Loucy (cell line): Measurements from ENCODE around the gene CCDC12.

ENCODE experiments used
- H2AFZ ChIP-seq: fragments of 200-600 bp; sonication (generic); 2 replicates; pipeline ENCODE4 v1.6.0; 2016; ENCODE audit warnings: antibody characterized with exemption, mild to moderate bottlenecking, low read length, moderate library complexity
- H3F3A ChIP-seq: fragments of 200-600 bp; 2 replicates; pipeline ENCODE4 v1.6.0; 2016; ENCODE audit warnings: antibody characterized with exemption, low read depth, mild to moderate bottlenecking
- H3K27me3 ChIP-seq: fragments of 200-600 bp; sonication (generic); 2 replicates; pipeline ENCODE4 v1.6.1; 2014; ENCODE audit warnings: low read length, mild to moderate bottlenecking; ENCODE audit not compliant: insufficient read depth, poor library complexity, severe bottlenecking
- H3K36me3 ChIP-seq: fragments of 200-600 bp; sonication (generic); 2 replicates; pipeline ENCODE4 v1.6.1; 2016; ENCODE audit warnings: low read length; ENCODE audit not compliant: insufficient read depth
- H3K4me1 ChIP-seq: fragments of 200-600 bp; sonication (generic); 2 replicates; pipeline ENCODE4 v1.5.1; 2014; ENCODE audit warnings: low read length, mild to moderate bottlenecking; ENCODE audit not compliant: insufficient read depth, poor library complexity, severe bottlenecking
- H3K4me2 ChIP-seq: fragments of 200-600 bp; sonication (generic); 2 replicates; pipeline ENCODE4 v1.6.0; 2014; ENCODE audit warnings: antibody characterized with exemption, low read length, low read depth, mild to moderate bottlenecking; ENCODE audit not compliant: poor library complexity, severe bottlenecking
- H3K4me3 ChIP-seq: fragments of 200-600 bp; sonication (generic); 2 replicates; pipeline ENCODE4 v1.5.1; 2014; ENCODE audit warnings: low read length, mild to moderate bottlenecking, mixed read lengths; ENCODE audit not compliant: poor library complexity, severe bottlenecking
- H3K79me2 ChIP-seq: fragments of 200-600 bp; sonication (generic); 2 replicates; pipeline ENCODE4 v1.6.1; 2014; ENCODE audit warnings: low read length; ENCODE audit not compliant: insufficient read depth
- H3K9ac ChIP-seq: fragments of 200-600 bp; sonication (generic); 2 replicates; pipeline ENCODE4 v1.6.0; 2014; ENCODE audit warnings: mild to moderate bottlenecking, low read depth, low read length, moderate library complexity; ENCODE audit not compliant: poor library complexity, severe bottlenecking
- H3K9me2 ChIP-seq: fragments of 200-600 bp; sonication (generic); replicated peaks from 2 replicates; pipeline ENCODE4 v1.6.1; 2016; ENCODE audit warnings: low read depth, low read length, mixed read lengths
- H3K9me3 ChIP-seq: fragments of 200-600 bp; sonication (generic); 2 replicates; pipeline ENCODE4 v1.6.1; 2014; ENCODE audit warnings: mild to moderate bottlenecking, antibody characterized with exemption, low read length, low read depth; ENCODE audit not compliant: insufficient read depth
- H4K20me1 ChIP-seq: fragments of 200-600 bp; sonication (generic); 2 replicates; pipeline ENCODE4 v1.6.0; 2014; ENCODE audit warnings: antibody characterized with exemption, low read length, mild to moderate bottlenecking; ENCODE audit not compliant: insufficient read depth, poor library complexity, severe bottlenecking
- CTCF ChIP-seq: fragments of 200-600 bp; sonication (generic); conservative IDR thresholded peaks from 2 replicates; pipeline ENCODE4 v1.5.1; 2014; ENCODE audit warnings: mild to moderate bottlenecking, antibody characterized with exemption, low read length
- EZH2phosphoT487 ChIP-seq: fragments of 200-600 bp; IDR thresholded peaks from 2 replicates; pipeline ENCODE4 v1.6.1; 2018; ENCODE audit warnings: antibody characterized with exemption, mild to moderate bottlenecking, moderate library complexity, borderline replicate concordance

The CCDC12 gene

GRCh38 chr3:46907271-46907670 is 69.3 kb downstream of the CCDC12 start:
- no peaks in the 10 kb centered on the region for H3K27me3 ChIP-seq
- no peaks in the 10 kb centered on the region for H3F3A ChIP-seq
- no peaks in the 10 kb centered on the region for H3K36me3 ChIP-seq
- H4K20me1 ChIP-seq: no peaks in the 10 kb centered on the region
- no peak overlapping the region for H2AFZ ChIP-seq
- no peak overlapping the region for H3K4me2 ChIP-seq
- H3K9me2 ChIP-seq: no peaks in the 10 kb centered on the region
- TF ChIP-seq EZH2phosphoT487 (no peak), CTCF (no peak)
- no peaks in the 10 kb centered on the region for H3K79me2 ChIP-seq
- H3K4me1 ChIP-seq: peaks cover 4% of the 10 kb centered on the region
- H3K9ac ChIP-seq: no peak overlapping the region
- H3K4me3 ChIP-seq: no peak overlapping the region
- H3K9me3 ChIP-seq: no peaks in the 10 kb centered on the region

- peaks cover 4% of the 10 kb centered on the region for H3K4me1 ChIP-seq
- no peak overlapping the region for H3K9ac ChIP-seq
- H3K79me2 ChIP-seq: no peaks in the 10 kb centered on the region
- TF ChIP-seq CTCF (no peak), EZH2phosphoT487 (no peak)
- H3K4me3 ChIP-seq: no peak overlapping the region
- no peaks in the 10 kb centered on the region for H3K27me3 ChIP-seq
- H2AFZ ChIP-seq: no peak overlapping the region
- no peaks in the 10 kb centered on the region for H3K9me2 ChIP-seq
- H3K9me3 ChIP-seq: no peaks in the 10 kb centered on the region
- H3F3A ChIP-seq: no peaks in the 10 kb centered on the region
- H3K4me2 ChIP-seq: no peak overlapping the region
- H3K36me3 ChIP-seq: no peaks in the 10 kb centered on the region
- no peaks in the 10 kb centered on the region for H4K20me1 ChIP-seq
Measured at GRCh38 chr3:46906471-46907058, 70.0 kb downstream of the CCDC12 start.

GRCh38 chr3:46905661-46906451 is 70.7 kb downstream of the CCDC12 start:
- H2AFZ ChIP-seq: no peak overlapping the region
- H3K9me3 ChIP-seq: no peaks in the 10 kb centered on the region
- H3K4me3 ChIP-seq: no peak overlapping the region
- no peaks in the 10 kb centered on the region for H3K27me3 ChIP-seq
- H3K4me1 ChIP-seq: peaks cover 4% of the 10 kb centered on the region
- no peak overlapping the region for H3K9ac ChIP-seq
- no peaks in the 10 kb centered on the region for H3K9me2 ChIP-seq
- H3K36me3 ChIP-seq: no peaks in the 10 kb centered on the region
- no peak overlapping the region for H3K4me2 ChIP-seq
- H4K20me1 ChIP-seq: no peaks in the 10 kb centered on the region
- no peak for TF ChIP-seq EZH2phosphoT487
- H3K79me2 ChIP-seq: no peaks in the 10 kb centered on the region
- H3F3A ChIP-seq: no peaks in the 10 kb centered on the region

- H3K4me2 ChIP-seq: no peak overlapping the region
- no peaks in the 10 kb centered on the region for H3K9me3 ChIP-seq
- H2AFZ ChIP-seq: no peak overlapping the region
- no peaks in the 10 kb centered on the region for H3F3A ChIP-seq
- H3K79me2 ChIP-seq: no peaks in the 10 kb centered on the region
- H4K20me1 ChIP-seq: no peaks in the 10 kb centered on the region
- no peak overlapping the region for H3K9ac ChIP-seq
- H3K9me2 ChIP-seq: no peaks in the 10 kb centered on the region
- peaks cover 4% of the 10 kb centered on the region for H3K4me1 ChIP-seq
- TF ChIP-seq EZH2phosphoT487: no peak
- TF ChIP-seq CTCF: no peak
- no peaks in the 10 kb centered on the region for H3K27me3 ChIP-seq
- no peak overlapping the region for H3K4me3 ChIP-seq
- no peaks in the 10 kb centered on the region for H3K36me3 ChIP-seq
Measured at GRCh38 chr3:46905213-46905560, 71.4 kb downstream of the CCDC12 start.
